ENCODE results near the gene RAB5B.
"Not testable (repeated sequence)": the region's sequence is repeated elsewhere in the genome, so short reads cannot be mapped to it uniquely, and the experiment has no call there.

RAB5B gene

GRCh38 chr12:55984861-55985260 lies 11.0 kb downstream of the RAB5B start:
- DNase-seq, result no peak

- no peak for DNase-seq
Measured at GRCh38 chr12:55985341-55985740, 11.5 kb downstream of the RAB5B start.

DNA sequence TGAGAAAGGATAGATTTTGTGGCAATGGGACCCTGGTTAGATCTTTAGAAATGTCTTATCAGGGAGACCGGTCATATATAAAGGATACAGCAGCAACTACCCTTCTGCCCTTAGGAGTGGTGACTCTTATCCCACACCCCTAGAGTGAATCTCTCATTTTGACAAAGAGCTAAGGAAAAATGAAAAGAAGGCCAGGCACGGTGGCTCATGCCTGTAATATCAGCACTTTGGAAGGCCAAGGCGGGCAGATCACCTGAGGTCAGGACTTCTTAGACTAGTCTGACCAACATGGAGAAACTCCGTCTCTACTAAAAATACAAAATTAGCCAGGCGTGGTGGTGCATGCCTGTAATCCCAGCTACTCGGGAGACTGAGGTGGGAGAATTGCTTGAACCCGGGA lies 12.1 kb downstream of the RAB5B start:
- DNase-seq, result not testable (repeated sequence)

DNA sequence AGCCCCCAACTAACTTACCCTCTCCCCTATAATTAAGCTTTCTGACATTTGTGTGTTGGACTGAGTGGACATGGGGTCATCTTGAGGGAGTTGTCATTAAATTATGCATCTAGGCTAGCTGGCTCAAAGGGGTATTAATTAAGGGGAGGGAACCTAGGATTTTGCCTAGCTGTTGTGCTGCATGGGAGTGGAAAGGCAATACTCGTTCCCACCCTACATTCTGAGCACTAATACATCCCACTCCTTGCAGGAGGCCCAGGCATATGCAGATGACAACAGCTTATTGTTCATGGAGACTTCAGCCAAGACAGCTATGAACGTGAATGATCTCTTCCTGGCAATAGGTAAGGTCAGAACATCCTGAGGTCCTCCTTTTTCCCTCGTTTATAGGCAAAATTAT lies 17.2 kb downstream of the RAB5B start:
- no peak for DNase-seq

- no peak for DNase-seq
Measured at GRCh38 chr12:55993230-55993853, 19.5 kb downstream of the RAB5B start.

DNA sequence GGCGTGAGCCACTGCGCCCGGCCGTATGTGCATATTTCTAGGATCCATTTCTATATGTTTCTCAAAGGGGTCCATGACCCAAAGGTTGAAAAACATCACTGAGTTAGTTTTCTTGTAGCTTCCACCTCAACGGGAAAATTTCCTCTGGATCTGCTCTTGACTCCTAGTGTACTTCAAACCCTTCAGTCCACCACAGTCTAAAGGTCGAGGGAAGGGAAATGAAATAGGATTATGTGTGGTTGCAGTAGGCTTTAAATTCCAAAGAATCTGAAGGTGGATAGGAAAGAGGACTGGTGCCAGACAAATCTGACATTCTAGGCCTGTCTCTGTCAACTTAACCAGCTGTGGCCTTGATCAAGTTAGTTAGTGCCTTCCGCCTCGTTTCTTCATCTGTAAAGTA lies 21.5 kb downstream of the RAB5B start:
- no peak for DNase-seq

DNA sequence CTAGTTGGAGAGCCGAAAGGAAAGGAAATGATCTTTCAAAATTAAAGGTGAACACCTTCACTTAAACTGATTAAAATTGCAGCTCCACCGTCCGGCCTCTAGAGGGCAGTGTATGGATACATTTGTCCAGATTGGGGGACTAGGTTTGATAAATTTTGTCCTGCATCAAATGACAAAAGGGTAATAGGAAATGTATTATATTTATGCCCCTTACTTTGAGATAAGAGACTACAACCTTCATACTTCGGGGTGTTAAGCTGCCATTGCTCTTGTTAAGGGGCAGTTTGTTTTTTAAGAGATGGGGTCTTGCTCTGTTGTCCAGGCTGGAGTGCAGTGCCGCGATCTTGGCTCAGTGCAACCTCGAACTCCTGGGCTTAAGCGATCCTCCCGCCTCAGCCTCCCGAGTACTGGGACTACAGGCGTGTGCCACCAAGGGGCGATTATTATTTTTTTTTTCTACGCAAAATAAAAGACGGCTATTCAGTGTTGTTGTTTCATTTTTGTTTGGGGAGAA lies 22.4 kb downstream of the RAB5B start:
- peak; percentile 67 for DNase-seq

DNA sequence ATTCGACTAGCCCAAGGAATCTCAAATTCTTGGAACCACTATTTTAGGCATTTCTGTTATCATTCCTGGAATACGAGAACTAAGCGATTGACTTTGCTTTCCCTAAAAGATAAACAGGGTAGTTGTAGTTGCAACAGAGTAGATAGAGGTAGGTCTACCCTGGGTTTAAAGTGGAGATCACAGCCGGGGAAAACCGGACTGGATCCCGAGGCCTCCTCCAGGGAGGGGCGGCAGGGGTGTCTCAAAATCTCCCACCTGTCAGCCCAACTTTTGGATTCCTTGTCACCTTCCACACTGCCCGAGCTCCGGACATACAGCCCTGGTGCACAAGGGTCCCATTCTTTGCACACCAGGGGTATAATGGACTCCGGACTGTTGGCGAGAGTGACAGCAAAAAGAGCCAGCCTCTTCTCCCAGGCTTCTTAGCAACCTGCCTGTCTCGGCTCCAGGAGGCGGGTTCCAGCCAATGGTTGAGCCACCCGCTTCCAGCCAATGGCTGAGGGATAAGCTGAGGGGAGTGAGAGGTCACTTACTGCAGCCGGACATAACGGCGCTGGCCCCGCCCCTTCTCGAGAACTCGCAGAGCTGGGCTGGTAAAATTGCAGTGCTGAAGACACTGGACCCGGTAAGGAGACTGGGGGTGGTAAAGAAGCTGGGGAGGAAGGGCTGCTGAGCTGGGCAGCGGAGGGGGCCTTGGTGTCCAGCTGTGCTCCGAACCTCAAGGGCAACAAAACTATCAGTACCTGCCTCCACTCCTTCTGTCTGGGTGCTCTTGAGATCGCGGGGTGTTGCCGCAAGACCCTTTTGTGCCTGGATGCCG lies 23.0 kb downstream of the RAB5B start, which contains the start of gene SUOX:
SUOX (plus strand) TSS at position 562 of the 820 bp plus-strand sequence. CDS start 4,946 bp downstream, outside the sequence.
- DNase-seq, result peak; percentile 84

DNA sequence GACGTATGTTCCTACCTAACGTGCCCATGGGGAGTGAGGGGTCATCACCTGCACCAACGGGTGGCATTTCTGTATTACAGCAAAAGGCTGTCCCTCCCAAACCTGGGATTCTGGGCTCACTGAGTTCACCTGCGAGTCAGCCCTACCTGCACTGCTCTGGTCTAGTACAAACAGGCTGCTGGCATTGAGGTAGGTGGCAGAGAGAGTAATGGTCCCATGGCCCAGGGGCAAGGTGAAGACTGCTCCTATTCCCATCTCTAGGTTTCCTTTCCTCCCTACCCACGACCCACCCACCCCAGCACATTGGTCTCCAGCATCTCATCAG lies 23.6 kb downstream of the RAB5B start:
- no peak for DNase-seq

GRCh38 chr12:55999522-55999921 lies 25.6 kb downstream of the RAB5B start:
- not testable (repeated sequence) for DNase-seq

GRCh38 chr12:55999999-56000540 lies 26.2 kb downstream of the RAB5B start:
- not testable (repeated sequence) for DNase-seq

- no peak for DNase-seq
Measured at GRCh38 chr12:56001487-56002100, 27.7 kb downstream of the RAB5B start.

- not testable (repeated sequence) for DNase-seq
Measured at GRCh38 chr12:56003376-56003775, 29.5 kb downstream of the RAB5B start.

DNA sequence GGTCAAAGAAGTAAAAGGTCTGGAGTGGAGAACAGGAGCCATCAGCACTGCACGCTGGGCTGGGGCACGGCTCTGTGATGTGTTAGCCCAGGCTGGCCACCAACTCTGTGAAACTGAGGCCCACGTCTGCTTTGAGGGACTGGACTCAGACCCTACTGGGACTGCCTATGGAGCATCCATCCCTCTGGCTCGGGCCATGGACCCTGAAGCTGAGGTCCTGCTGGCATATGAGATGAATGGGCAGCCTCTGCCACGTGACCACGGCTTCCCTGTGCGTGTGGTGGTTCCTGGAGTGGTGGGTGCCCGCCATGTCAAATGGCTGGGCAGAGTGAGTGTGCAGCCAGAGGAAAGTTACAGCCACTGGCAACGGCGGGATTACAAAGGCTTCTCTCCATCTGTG lies 30.3 kb downstream of the RAB5B start:
- DNase-seq, result no peak

DNA sequence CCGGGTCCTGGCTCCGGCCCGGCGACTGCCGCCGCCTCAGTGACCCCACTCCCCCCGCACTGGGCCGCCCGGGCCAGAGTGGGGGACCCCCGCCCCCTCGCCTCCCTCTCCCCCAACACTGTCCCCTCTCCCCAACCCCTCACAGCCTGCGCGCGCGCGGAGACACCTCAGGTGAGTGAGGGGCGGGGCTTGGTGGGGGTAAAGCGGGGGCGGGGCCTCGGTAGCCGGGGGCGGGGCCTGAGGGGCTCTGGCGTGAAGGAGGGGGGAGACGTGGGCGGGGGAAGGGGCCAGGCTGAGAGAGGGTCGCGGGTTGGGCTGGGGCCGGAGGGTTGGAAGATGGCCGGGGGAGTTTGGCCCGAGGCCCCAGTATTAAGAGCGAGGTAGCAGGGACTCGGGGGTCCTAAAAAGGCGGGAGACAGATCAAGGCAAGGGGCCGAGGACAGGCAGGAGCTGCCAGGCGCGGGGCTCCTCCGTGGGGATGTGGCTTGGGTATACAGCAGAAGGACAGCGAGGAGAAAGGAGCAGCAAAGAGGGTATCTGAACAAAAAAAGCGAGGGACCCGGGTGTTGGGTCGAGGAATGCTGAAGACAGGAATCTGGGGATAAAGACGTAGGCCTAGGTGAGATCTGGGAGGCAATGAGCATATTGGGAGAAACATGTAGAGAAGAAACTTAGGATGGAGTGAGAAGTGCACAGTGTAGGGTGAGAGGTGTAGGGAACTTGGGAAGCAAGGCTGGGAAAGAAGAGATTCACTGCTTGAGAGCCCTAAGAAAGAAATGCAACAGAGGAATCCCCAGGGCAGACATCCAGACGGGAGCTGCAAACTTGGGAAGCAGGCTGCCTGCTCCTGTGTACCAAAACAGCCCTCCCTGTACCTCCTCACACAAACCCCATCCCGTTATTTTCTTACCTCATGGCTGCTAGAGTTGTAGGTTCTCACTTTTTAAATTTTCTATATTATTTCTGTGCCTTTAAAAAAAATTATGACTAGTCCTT lies 34.0 kb downstream of the RAB5B start:
- DNase-seq, result peak; percentile 49

GRCh38 chr12:56010111-56010570 lies 36.3 kb downstream of the RAB5B start:
- no peak for DNase-seq

- no peak for DNase-seq
Measured at GRCh38 chr12:56011509-56012090, 37.7 kb downstream of the RAB5B start.

GRCh38 chr12:56013482-56013881 lies 39.6 kb downstream of the RAB5B start:
- DNase-seq, result no peak

DNA sequence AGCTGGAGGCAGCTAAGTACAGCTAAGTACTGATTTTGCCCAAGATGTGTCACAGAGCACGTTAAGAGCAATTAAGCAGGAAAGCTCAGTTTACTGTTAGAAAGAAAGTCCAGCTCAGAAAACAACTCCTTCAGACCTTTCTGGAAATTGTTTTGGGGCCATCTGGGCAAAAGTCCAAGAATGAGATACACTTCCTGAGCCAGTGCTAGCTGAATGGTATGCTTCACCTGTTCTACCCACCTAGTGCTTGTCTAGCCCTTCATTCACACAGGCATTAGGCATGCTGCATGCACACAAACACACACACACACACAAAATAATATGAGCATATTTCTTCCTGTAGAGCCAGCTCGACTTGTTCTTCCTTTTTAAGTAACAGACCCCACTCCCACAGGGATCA lies 40.3 kb downstream of the RAB5B start:
- DNase-seq, result no peak

DNA sequence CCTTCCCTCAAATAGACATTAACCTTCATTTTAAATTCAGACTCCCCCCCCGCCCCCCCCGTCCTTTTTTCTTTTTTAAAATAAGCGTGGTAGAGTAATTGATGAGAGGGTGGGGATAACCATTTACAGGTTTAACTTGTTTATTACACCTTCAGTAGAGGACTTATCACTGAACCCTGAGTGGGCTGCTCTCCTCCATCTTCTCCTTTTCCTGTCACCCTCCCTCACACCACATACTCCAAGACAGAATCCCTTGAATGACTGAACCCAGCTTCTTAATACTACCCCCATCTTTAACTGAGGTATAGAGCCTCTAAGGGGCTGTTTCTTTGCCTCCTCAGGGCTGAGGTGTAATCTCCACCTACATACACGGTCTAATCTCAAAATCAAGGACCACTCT lies 43.3 kb downstream of the RAB5B start:
- DNase-seq, result no peak

- DNase-seq, result no peak
Measured at GRCh38 chr12:56018356-56018755, 44.5 kb downstream of the RAB5B start.

All from CD4-positive, alpha-beta T cell treated with Interleukin-15 for 1 hour (primary cell).